GM21737 (cell line): ENCODE data around the gene GYS1.
A peak's percentile ranks its signal among the peaks of the same experiment; 100 is the strongest.
"Not testable (repeated sequence)": the region's sequence is repeated elsewhere in the genome, so short reads cannot be mapped to it uniquely, and the experiment has no call there.

Experiments
- ATAC-seq: cut with Tn5 transposase; IDR thresholded peaks from one replicate; pipeline ENCODE4 v1.9.1; 2021; ENCODE audit warnings: mild to moderate bottlenecking, moderate library complexity; ENCODE audit not compliant: unreplicated experiment

GYS1 gene

DNA sequence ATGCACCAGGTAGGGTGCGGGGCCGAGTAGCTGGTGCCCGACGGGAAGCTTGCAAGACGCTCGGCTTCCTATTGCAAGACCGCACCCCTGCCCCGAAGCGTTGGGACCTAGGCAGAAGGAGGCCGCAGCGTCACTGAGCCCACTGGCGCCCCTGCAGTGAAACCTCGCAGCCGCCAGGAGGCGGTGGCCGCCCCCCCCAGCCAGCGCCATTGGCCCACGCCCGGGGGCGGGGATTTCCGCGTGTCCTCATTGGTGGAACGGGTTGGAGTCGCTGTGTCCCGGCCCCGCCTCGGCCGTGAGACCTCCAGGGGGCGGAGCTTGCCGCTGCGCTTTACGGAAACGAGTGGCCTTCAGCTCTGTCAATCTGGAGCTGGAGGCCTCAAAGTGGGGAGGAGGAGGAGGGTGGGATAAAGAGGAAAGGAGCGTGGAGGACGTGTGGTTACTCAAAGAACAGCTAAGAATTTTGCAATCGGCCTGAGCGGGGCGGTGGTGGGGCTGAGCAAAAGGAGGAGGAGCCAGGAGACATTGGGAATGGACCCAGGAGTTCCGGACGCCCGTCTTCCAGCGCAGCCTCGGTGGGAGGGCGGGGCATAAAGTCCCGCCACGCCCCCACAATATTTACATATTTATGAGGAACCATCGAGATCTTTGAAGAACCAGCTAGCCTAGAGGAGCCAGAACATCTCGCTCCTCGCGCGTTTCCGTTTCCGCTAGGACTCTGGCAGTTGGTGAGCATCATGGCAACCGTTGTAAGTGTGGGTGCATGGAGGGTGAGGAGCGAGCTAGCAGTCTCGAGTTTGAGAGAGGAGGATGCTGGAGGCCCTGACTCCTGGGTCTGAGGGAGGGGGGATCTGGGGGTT is at the start of gene GYS1, which contains the start of gene RUVBL2:
TSS of gene GYS1 (minus strand) at position 135 of the 860 bp plus-strand sequence. CDS start 197 bp downstream, outside the sequence.
TSS of gene RUVBL2 (plus strand) at position 713 of the 860 bp plus-strand sequence. CDS start at position 738, 25 bp downstream.
- ATAC-seq: peak; percentile 81

DNA sequence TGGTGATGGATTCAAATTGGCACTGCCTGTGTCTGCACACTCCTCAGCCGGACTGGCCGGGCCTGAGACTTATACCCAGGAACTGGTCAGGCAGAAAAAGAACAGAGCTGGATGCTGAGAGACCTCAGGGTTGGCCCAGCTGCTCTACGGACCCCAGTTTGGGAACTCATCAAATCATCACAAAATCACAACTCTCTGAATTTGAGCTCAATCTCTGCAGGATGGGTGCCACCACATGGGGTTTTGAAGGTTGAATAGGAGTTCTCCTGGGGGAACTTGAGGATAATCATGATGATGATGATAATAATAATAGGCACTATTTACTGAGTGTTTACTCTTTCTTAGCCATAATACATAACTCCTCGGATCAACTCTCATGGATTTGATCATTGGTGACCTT is 49.6 kb upstream of the GYS1 start:
- not testable (repeated sequence) for ATAC-seq

DNA sequence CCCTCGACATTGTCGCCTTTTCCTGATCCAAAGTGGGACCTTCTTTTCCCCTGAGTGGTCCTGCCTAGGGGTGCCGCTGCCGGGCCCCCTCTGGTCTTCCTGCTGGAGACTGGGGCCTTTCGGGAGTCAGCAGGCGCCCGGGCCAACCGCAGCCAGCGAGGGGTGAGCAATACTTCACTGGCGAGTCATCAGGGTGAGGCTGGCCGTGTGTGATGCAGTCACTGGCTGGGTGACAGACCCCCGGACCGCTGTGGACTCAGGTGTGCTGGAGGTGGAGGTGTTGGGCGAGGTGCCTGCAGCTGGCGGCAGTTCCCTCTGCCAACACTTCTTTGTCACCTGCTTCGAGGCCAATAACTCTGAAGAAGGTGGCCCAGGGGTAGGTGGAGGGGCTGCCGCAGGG is 49.1 kb upstream of the GYS1 start:
- ATAC-seq: no peak

DNA sequence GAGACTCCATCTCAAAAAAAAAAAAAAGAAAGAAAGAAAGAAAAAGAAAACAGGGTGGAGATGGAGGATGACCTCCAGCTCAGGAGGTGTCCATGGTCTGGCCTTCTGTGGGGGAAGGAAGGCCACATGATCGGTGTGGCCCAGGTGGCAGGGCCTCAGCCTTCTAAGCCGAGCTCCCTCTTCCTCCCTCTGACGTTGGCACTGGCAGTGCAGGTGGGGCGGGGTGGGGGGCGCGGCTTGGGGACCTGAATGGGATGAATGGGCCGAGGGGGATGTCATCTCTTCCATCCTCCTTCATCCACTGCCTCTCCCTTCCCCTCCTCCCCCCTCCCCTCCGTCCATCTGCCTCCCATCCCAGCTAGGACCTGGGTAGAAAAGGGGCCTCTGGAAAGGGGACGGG is 46.6 kb upstream of the GYS1 start:
- ATAC-seq: not testable (repeated sequence)

DNA sequence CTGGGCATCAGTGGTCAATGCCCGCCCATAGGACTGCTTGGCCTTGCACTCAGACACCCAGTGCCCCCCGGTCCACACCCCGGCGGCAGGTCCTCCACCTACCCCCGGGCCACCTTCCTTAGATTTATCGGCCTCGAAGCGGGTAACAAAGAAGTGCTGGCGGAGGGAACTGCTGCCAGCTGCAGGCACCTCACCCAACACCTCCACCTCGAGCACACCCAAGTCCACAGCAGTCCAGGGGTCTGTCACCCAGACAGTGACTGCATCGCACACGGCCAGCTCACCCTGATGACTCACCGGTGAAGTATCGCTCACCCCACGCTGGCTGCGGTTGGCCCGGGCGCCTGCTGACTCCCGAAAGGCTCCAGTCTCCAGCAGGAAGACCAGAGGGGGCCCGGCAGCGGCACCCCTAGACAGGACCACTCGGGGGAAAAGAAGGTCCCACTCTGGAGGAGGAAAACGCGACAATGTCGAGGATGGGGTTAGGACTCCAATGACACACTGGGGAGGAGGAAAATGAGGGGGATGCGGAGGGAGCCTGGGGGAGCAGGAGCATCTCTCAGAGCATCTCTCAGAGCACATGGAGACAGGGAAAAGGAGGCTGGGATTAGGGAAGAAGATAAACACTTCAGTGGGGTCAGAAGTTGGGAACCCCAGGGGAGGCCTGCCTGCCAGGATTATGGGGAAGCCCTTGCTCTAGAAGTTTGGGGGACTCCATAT is 45.6 kb upstream of the GYS1 start:
- ATAC-seq: not testable (repeated sequence)

DNA sequence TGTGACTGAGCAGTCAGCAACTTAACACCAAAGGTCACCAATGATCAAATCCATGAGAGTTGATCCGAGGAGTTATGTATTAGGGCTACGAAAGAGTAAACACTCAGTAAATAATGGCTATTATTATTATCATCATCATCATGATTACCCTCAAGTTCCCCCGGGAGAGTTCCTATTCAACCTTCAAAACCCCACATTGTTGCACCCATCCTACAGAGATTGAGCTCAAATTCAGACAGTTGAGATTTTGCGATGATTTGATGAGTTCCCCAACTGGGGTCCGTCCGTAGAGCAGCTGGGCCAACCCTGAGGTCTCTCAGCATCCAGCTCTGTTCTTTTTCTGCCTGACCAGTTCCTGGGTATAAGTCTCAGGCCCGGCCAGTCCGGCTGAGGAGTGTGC is 45.0 kb upstream of the GYS1 start:
- ATAC-seq: not testable (repeated sequence)

DNA sequence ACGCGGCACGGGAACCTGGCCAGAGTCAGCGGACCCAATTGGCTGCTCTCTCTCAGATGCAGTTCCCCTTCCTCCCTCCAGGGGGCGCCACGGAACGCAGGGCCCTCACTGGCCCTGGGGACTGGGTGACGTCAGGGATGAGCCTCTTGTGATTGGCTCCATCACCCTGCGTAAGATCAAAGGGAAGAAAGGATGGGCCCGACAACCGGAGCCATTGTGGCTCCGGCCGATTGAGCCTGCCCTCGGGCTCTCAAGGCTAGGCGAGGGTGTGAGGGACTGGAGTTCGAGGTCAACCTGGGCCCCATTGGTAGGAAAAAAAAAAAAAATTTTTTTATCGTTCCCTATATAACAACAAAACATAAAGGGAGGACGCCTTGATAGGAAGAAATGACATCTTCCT is 43.7 kb upstream of the GYS1 start, which contains the start of gene CGB1:
TSS of gene CGB1 (minus strand) at position 81 of the 400 bp plus-strand sequence. CDS start 184 bp downstream, outside the sequence.
- ATAC-seq: not testable (repeated sequence)

DNA sequence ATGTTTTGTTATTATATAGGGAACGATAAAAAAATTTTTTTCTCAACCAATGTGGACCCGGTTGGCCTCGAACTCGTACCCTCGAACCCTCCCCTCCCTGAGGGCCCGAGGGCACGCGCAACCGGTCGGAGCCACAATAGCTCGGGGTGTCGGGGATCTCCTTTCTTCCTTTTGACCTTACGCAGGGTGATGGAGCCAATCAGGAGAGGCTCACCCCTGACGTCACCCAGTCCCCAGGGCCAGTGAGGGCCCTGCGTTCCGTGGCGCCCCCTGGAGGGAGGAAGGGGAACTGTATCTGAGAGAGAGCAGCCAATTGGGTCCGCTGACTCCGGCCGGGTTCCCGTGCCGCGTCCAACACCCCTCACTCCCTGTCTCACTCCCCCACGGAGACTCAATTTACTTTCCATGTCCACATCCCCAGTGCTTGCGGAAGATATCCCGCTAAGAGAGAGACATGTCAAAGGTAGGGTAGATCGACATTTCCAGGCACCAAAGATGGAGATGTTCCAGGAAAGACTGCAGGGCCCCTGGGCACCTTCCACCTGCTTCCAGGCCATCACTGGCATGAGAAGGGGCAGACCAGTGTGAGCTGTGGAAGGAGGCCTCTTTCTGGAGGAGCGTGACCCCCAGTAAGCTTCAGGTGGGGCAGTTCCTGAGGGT is 38.7 kb upstream of the GYS1 start, which contains the start of gene CGB2:
TSS of gene CGB2 (plus strand) at position 249 of the 660 bp plus-strand sequence. CDS start at position 455, 206 bp downstream.
- ATAC-seq: not testable (repeated sequence)

DNA sequence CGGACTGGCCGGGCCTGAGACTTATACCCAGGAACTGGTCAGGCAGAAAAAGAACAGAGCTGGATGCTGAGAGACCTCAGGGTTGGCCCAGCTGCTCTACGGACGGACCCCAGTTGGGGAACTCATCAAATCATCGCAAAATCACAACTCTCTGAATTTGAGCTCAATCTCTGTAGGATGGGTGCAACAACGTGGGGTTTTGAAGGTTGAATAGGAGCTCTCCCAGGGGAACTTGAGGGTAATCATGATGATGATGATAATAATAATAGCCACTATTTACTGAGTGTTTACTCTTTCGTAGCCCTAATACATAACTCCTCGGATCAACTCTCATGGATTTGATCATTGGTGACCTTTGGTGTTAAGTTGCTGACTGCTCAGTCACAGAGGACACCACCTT is 37.2 kb upstream of the GYS1 start:
- not testable (repeated sequence) for ATAC-seq

DNA sequence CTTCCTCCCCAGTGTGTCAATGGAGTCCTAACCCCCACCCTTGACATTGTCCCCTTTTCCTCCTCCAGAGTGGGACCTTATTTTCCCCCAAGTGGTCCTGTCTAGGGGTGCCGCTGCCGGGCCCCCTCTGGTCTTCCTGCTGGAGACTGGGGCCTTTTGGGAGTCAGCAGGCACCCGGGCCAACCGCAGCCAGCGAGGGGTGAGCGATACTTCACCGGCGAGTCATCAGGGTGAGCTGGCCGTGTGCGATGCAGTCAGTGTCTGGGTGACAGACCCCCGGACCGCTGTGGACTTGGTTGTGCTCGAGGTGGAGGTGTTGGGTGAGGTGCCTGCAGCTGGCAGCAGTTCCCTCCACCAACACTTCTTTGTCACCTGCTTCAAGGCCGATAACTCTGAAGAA is 36.6 kb upstream of the GYS1 start:
- ATAC-seq: not testable (repeated sequence)

DNA sequence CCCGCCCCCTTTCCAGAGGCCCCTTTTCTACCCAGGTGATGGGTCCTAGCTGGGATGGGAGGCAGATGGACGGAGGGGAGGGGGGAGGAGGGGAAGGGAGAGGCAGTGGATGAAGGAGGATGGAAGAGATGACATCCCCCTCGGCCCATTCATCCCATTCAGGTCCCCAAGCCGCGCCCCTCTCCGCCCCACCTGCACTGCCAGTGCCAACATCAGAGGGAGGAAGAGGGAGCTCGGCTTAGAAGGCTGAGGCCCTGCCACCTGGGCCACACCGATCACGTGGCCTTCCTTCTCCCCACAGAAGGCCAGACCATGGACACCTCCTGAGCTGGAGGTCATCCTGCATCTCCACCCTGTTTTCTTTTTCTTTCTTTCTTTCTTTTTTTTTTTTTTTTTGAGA is 35.6 kb upstream of the GYS1 start:
- ATAC-seq: not testable (repeated sequence)

DNA sequence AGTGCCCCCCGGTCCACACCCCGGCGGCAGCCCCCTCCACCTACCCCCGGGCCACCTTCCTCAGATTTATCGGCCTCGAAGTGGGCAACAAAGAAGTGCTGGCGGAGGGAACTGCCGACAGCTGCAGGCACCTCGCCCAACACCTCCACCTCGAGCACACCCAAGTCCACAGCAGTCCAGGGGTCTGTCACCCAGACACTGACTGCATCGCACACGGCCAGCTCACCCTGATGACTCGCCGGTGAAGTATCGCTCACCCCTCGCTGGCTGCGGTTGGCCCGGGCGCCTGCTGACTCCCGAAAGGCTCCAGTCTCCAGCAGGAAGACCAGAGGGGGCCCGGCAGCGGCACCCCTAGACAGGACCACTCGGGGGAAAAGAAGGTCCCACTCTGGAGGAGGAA is 32.5 kb upstream of the GYS1 start:
- ATAC-seq: not testable (repeated sequence)

DNA sequence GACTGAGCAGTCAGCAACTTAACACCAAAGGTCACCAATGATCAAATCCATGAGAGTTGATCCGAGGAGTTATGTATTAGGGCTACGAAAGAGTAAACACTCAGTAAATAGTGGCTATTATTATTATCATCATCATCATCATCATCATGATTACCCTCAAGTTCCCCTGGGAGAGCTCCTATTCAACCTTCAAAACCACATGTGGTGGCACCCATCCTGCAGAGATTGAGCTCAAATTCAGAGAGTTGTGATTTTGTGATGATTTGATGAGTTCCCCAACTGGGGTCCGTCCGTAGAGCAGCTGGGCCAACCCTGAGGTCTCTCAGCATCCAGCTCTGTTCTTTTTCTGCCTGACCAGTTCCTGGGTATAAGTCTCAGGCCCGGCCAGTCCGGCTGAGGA is 32.0 kb upstream of the GYS1 start:
- ATAC-seq: not testable (repeated sequence)

DNA sequence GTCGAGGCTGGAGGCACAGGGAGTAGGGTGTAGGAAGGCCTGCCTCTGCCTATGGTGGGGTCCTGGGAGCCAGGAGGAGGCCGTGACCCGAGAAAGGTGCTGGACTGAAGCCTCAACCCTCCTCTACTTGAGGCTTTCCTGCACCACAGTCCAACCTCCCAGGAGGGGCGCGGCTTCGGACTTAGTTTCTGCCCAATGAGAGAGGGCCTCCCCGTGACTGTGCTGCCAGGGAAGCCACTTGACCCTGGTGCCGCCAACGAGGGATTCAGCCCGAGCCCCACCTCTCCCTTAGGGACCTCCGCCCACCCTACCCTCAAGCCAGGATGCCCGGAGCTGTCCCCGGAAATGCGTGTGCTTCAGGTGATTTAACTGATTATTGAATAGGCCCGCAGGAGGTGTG is 31.1 kb upstream of the GYS1 start, which contains the start of gene CGB3:
TSS of gene CGB3 (minus strand) at position 101 of the 400 bp plus-strand sequence. CDS start 362 bp downstream, outside the sequence.
- ATAC-seq: not testable (repeated sequence)

DNA sequence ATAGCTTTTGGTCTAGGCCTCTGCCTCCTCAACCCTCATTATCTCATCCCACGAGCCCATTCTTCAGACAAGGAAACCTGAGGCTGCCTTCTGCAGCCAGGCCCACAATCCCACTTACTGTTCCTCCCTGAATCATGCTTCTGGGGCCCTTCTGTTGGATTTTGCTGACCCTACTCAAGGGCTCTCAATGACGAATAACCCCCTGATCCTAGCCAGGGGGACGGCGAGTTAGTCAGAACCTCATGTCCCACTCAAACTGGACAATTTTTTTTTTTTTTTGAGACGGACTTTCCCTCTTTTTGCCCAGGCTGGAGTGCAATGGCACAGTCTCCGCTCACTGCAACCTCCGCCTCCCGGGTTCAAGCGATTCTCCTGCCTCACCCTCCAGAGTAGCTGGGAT is 29.0 kb upstream of the GYS1 start:
- no peak for ATAC-seq

DNA sequence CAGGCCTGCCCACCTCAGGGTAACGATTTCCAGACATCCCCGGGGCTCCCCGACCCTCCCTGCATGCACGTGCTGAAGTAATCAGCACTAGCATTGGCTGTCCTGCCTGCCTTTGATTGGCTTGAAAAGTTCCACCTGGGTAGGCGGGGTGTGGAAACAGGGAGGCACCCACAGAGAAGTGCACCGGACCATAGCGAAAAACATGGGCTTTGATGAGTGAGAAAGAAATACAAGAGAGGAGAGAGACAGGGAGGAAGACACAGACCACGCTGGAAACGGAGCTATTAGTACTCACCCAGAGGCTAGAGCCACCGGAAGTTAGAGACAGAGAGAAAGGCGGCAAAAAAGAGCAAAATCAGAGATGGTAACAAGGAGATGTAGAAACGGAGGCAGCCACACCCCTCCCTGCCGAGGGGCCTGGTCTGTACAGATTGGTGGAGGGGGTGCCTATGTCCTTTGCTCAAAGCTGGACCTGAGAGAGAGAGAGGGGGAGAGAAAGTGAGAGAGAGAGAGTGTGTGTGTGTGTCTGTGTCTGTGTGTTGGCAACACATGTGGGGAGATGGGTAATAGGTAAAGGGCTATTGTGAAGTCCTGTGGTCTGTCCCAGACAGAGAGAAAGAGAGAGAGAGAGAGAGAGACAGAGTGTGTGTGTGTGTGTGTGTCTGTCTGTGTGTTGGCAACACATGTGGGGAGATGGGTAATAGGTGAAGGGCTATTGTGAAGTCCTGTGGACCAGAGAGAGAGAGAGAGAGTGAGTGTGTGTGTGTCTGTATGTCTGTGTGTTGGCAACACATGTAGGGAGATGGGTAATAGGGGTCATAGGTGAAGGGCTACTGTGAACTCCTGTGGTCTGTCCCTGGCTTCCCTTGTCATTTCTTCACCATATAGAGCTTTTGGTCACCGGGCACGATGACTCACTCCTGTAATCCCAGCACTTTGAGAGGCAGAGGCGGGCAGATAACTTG is 28.1 kb upstream of the GYS1 start:
- ATAC-seq: no peak

DNA sequence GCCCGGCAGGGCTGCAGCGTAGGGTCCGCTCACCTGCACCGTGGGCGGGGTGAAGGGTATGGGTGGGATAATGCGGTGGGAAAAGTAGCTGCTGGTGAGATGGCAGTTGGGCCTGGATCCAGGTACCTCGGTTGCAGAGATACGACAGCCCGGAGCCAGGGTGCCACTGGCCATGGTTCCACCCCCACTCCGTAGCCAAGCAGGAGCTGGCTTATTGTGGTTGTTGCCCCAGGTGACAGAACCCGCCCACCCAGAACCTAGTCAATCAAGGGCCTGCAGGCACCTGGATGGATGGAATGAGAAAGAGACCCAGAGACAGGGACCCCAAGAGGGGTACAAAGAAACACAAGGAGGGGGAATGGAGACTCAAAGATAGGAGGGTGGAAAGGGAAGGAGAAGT is 27.2 kb upstream of the GYS1 start:
- no peak for ATAC-seq

DNA sequence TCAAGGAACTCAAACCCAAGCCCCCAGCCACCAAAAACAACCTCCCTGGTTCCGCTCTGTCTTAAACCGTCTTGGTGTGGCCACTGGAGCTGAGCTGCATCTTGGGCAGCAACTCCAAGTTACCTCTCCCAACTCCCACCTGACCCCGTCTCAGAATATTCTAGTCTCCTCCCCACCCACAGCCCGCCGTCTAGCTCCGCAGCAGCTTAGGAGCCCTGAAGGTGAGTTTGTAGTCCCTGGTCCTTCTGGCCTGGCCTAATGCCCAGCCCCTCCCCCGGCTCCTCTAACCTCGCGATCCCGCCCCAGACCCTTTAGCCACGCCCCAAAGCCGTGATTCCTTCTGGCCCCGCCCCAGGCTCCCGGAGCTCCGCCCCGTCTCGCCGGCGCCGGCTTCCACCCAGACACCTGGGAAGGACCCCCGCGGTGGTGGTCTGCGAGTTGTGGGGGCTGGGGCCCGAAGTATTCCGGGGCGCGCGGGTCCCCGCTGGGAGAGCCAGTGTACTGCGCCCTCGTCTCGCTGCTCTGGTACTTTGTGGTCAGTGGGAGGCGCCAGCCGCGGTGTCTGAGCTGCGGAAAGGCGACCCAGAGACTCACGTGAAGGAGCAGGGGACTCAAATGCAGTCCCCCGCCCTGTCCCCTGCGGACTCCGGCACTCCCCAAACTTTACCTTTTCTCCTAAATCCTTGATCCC is 26.3 kb upstream of the GYS1 start:
- ATAC-seq: no peak
